ENCODE measurements around the gene TMEM63A. TPM values are rescaled to one million over a fixed set of nuclear protein-coding genes. Genes with fewer than 3 reads are reported as not detected.

Gene TMEM63A
- total RNA-seq, 4 donors from 2014 or later, result 11.2 to 125 (median 63.8) TPM

- intact Hi-C loops (cut with DNase I; ENCODE audit: low total_unique reads), result no loop called here
- H3K27ac ChIP-seq, result no peak overlapping the region
- H3K9me3 ChIP-seq, result no peaks in the 10 kb centered on the region
- H3K4me1 ChIP-seq, result no peaks in the 10 kb centered on the region
- no peaks in the 10 kb centered on the region for H3K36me3 ChIP-seq
- no peaks in the 10 kb centered on the region for H3K27me3 ChIP-seq
- TF ChIP-seq, protein P1, sequence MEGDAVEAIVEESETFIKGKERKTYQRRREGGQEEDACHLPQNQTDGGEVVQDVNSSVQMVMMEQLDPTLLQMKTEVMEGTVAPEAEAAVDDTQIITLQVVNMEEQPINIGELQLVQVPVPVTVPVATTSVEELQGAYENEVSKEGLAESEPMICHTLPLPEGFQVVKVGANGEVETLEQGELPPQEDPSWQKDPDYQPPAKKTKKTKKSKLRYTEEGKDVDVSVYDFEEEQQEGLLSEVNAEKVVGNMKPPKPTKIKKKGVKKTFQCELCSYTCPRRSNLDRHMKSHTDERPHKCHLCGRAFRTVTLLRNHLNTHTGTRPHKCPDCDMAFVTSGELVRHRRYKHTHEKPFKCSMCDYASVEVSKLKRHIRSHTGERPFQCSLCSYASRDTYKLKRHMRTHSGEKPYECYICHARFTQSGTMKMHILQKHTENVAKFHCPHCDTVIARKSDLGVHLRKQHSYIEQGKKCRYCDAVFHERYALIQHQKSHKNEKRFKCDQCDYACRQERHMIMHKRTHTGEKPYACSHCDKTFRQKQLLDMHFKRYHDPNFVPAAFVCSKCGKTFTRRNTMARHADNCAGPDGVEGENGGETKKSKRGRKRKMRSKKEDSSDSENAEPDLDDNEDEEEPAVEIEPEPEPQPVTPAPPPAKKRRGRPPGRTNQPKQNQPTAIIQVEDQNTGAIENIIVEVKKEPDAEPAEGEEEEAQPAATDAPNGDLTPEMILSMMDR (IDR thresholded peaks at IDR 0.05), result no peak
- TF ChIP-seq POLR2A (IDR thresholded peaks at IDR 0.05), result no peak
- H3K4me3 ChIP-seq, result no peak overlapping the region
- DNase-seq, result no peak
Measured at GRCh38 chr1:225926551-225927113, 44.5 kb upstream of the TMEM63A start.

DNA sequence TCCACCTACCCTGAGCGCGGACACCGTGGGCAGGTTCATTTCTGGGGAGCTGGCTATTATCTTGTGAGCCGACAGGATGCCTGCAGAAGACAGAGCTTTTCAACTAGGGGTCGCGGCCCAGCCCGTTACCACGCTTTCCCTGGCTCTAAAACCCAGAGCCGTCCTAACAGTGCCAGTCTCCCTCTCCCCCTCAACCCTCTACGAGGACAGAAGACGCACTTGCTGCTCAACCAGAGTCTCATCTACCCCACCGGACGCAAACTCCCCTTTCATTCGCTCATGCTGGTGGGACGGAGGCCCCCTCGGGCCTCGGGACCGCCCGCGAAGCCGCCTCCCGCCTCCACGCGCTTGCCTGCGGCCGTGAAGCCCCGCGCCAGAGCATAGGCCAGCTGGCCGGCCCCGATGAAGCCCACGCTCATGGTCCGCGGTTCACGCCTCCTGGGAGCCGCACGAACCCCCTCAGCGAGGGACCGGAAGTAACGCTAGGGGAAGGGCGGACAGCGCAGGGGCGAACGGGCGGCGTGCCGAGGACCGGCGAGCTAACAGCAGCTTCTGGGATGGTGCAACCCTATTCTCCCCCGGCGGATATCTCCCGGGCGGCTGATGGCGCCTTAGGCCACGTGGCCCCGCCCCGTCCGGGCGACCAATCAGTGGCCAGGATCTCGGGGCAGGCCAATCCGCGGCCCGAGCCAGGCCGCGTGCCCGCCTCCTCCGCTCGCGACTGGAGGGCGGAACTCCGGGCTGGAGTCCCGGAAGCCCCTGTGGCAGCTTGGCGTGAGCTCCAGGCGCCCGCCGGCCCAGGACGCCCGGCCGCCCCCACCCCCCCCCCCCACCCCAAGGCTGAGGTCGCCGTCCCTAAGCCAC is 41.7 kb upstream of the TMEM63A start, which contains the start of gene PYCR2:
Gene PYCR2 (minus strand): TSS at position 559 of the 864 bp plus-strand sequence. CDS start 140 bp downstream, at position 419.
- Histone ChIP-seq H3K4me3 (peak within 1 kb of the TSS; percentile 59 to 88), H3K27me3 (no peaks in the 10 kb centered on the region), H3K27ac (peak within 1 kb of the TSS; percentile 72 to 95), H3K9me3 (no peaks in the 10 kb centered on the region), H3K4me1 (no peaks in the 10 kb centered on the region), H3K36me3 (no peaks in the 10 kb centered on the region)
- intact Hi-C loops (cut with DNase I; ENCODE audit: low total_unique reads), result no loop called here
- peak; percentile 95 to 97 for DNase-seq
- peak; percentile 91 to 96 for TF ChIP-seq POLR2A (IDR thresholded peaks at IDR 0.05)
- TF ChIP-seq, protein P1 (IDR thresholded peaks at IDR 0.05), result peak in 2 of 4 experiments; percentile 27 to 31

- no peaks in the 10 kb centered on the region for H3K9me3 ChIP-seq
- no peaks in the 10 kb centered on the region for H3K4me1 ChIP-seq
- peak overlapping the region; percentile 59 to 88 for H3K4me3 ChIP-seq
- TF ChIP-seq POLR2A (IDR thresholded peaks at IDR 0.05), result no peak
- TF ChIP-seq, protein P1 (IDR thresholded peaks at IDR 0.05), result no peak
- no peak for DNase-seq
- intact Hi-C loops (cut with DNase I; ENCODE audit: low total_unique reads), result no loop called here
- no peaks in the 10 kb centered on the region for H3K27me3 ChIP-seq
- no peaks in the 10 kb centered on the region for H3K36me3 ChIP-seq
- peak overlapping the region; percentile 72 to 95 for H3K27ac ChIP-seq
Measured at GRCh38 chr1:225923381-225923691, 41.2 kb upstream of the TMEM63A start.

DNA sequence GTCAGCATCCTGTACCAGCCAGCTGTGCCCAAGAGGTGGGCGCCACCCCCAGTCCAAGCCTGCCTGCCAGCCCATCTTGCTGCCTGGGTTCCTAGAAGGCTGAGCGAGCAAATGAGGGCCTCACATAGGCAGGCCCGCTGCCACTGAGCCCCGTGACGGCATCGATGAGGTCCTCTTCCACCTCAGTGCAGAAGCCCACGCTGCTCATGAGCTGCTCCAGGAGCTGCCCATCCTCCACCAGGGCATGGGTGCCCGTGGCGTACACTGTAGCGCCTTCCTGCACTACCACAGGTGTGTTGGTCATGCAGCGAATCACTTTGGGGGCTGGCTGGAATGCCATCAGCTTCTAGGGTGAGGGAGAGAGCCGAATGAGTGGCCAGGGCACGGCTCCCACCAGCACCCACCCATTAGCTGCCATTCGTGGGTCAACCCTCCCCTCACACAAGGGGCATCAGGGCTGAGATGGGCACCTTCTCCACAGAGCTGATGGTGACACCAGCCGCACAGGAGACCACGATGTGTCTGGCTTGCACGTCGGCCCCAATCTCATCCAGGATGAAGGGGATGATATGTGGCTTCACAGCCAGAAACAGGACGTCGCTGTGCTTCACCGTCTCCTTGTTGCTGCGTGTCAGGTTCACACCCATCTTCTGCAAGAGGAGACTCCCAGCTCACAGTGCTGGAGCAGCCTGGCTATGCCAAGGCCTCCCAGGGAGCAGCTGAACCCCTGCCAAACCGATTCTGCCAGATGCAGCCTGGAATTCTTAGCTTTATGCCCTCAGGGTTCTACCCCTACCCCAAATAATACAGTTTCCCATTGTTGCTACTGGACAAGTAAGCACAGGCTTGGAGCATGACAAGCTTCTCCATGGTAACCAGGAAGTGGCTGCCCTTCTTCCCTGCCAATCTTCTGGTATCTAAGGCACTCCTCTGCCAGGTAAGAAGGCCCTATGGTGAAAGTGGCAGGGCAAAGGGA is 39.8 kb upstream of the TMEM63A start:
- no peak overlapping the region for H3K27ac ChIP-seq
- no peaks in the 10 kb centered on the region for H3K9me3 ChIP-seq
- no peak for DNase-seq
- TF ChIP-seq, protein P1 (IDR thresholded peaks at IDR 0.05), result no peak
- no peak for TF ChIP-seq POLR2A (IDR thresholded peaks at IDR 0.05)
- no peaks in the 10 kb centered on the region for H3K4me1 ChIP-seq
- intact Hi-C loops (cut with DNase I; ENCODE audit: low total_unique reads), result no loop called here
- H3K4me3 ChIP-seq, result no peak overlapping the region
- H3K27me3 ChIP-seq, result no peaks in the 10 kb centered on the region
- no peaks in the 10 kb centered on the region for H3K36me3 ChIP-seq

All from uterus (tissue), 4 donors.